HepG2 (cell line): Measurements from ENCODE around the gene ARHGAP4. TPM values are rescaled to one million over a fixed set of nuclear protein-coding genes. Genes with fewer than 3 reads are reported as not detected.

Experiments
- ATAC-seq: fragments of 200-7000 bp; cut with Tn5 transposase; 3 replicates; pipeline ENCODE4 v1.9.1; 2020; ENCODE audit warnings: mild to moderate bottlenecking, moderate library complexity
- BruUV-seq: library from RNA; stranded (reverse); fragments of 400-500 nt; replicated peaks from 2 replicates; lab custom pipeline; 2021; lab: Mats Ljungman, UMichigan
- CTCF ChIA-PET: fragments of 300-600 bp; formaldehyde crosslinking; extraction: SDS; loops from one replicate; lab custom pipeline; 2021; ENCODE audit warnings: low total read pairs, inconsistent platforms, low intra/inter-chr PET ratio; lab: Yijun Ruan, JAX
- POLR2A ChIA-PET: fragments of 350-600 bp; sonication (Branson Sonifier 250); formaldehyde crosslinking; loops from one replicate; lab custom pipeline; 2020; ENCODE audit warnings: antibody characterized with exemption, inconsistent platforms; lab: Yijun Ruan, JAX
- DNase-seq: peaks from one replicate; pipeline ENCODE4 v3.0.0-alpha.2; 2015; ENCODE audit warnings: low spot score
- FAIRE-seq: peaks from 3 replicates; lab custom pipeline; 2011; peaks lifted over from hg19 to GRCh38; lab: Jason Lieb, UNC
- H2AFZ ChIP-seq: one replicate; pipeline ENCODE4 v1.6.1; 2011; ENCODE audit warnings: low read length, inconsistent platforms
- H3K27ac ChIP-seq: fragments of 300-600 bp; 3 replicates; pipeline ENCODE4 v1.8.0; 2011; ENCODE audit warnings: mixed run types, mild to moderate bottlenecking, mixed read lengths, low read length, inconsistent platforms; ENCODE audit not compliant: insufficient read depth; ENCODE audit errors: extremely low read length
- H3K27me3 ChIP-seq, 2 experiments: fragments of 200-600 bp in 1 of 2; 2 replicates in 1 of 2; 3 replicates in 1 of 2; pipeline versions ENCODE4 v1.6.0 to v1.8.0; 2011; ENCODE audit warnings: low read length in 2 of 2, mild to moderate bottlenecking in 2 of 2, moderate library complexity in 2 of 2, inconsistent platforms in 1 of 2; ENCODE audit not compliant: insufficient read depth in 2 of 2, control insufficient read depth in 1 of 2
- H3K36me3 ChIP-seq, 2 experiments: fragments of 200-600 bp in 1 of 2; replicated peaks in 1 of 2; 2 replicates in 1 of 2; 3 replicates in 1 of 2; pipeline versions ENCODE4 v1.5.1 to v1.8.0; 2011; ENCODE audit warnings: low read length in 2 of 2, inconsistent platforms in 1 of 2; ENCODE audit not compliant: insufficient read depth in 2 of 2, control insufficient read depth in 1 of 2
- H3K4me1 ChIP-seq: 2 replicates; pipeline ENCODE4 v1.5.1; 2012; ENCODE audit warnings: low read length, inconsistent platforms; ENCODE audit not compliant: insufficient read depth
- H3K4me2 ChIP-seq: 2 replicates; pipeline ENCODE4 v1.6.0; 2011; ENCODE audit warnings: low read depth, low read length, inconsistent platforms
- H3K4me3 ChIP-seq, 3 experiments: fragments of 200-600 bp in 1 of 3; sonication (generic), shearing (Covaris generic) in 1 of 3; replicated peaks in 1 of 3; 2 replicates each; pipeline ENCODE4 v1.5.1; 2011 to 2016; ENCODE audit warnings: low read length in 3 of 3, inconsistent platforms in 2 of 3, low read depth in 2 of 3, mild to moderate bottlenecking in 2 of 3, control low read depth in 1 of 3, mixed read lengths in 1 of 3; ENCODE audit not compliant: insufficient read depth in 1 of 3
- H3K79me2 ChIP-seq: one replicate; pipeline ENCODE4 v1.6.1; 2011; ENCODE audit warnings: low read length, inconsistent platforms; ENCODE audit not compliant: insufficient read depth
- H3K9ac ChIP-seq: 2 replicates; pipeline ENCODE4 v1.6.0; 2011; ENCODE audit warnings: mild to moderate bottlenecking, low read depth, low read length, inconsistent platforms; ENCODE audit not compliant: insufficient read depth
- H3K9me3 ChIP-seq: 2 replicates; pipeline ENCODE4 v1.5.1; 2012; ENCODE audit warnings: mild to moderate bottlenecking, low read length
- H4K20me1 ChIP-seq: 2 replicates; pipeline ENCODE4 v1.6.0; 2011; ENCODE audit warnings: inconsistent platforms, mild to moderate bottlenecking, low read length, moderate library complexity; ENCODE audit not compliant: insufficient read depth
- CHCHD3 ChIP-seq: sonication (generic); formaldehyde crosslinking; IDR thresholded peaks from 2 replicates; pipeline ENCODE4 v1.8.0; 2022; ENCODE audit warnings: mild to moderate bottlenecking, missing genetic modification reagents, moderate library complexity
- ETV6 ChIP-seq: sonication (generic); formaldehyde crosslinking; conservative IDR thresholded peaks from 2 replicates; pipeline ENCODE4 v1.4.0; 2020; ENCODE audit warnings: missing genetic modification reagents
- FOXJ3 ChIP-seq: sonication (generic); formaldehyde crosslinking; IDR thresholded peaks from 2 replicates; pipeline ENCODE4 v1.4.0; 2020; ENCODE audit warnings: missing genetic modification reagents, mild to moderate bottlenecking, borderline replicate concordance
- IRF1 ChIP-seq: sonication (generic); formaldehyde crosslinking; IDR thresholded peaks from 2 replicates; pipeline ENCODE4 v1.4.0; 2020; ENCODE audit warnings: low read depth, mild to moderate bottlenecking, missing genetic modification reagents
- JARID2 ChIP-seq: sonication (generic); formaldehyde crosslinking; IDR thresholded peaks from 2 replicates; pipeline ENCODE4 v1.8.1; 2023; ENCODE audit warnings: missing genetic modification reagents, inconsistent platforms; ENCODE audit not compliant: insufficient replicate concordance
- MZF1 ChIP-seq: sonication (generic); formaldehyde crosslinking; IDR thresholded peaks from 2 replicates; pipeline ENCODE4 v1.8.1; 2023; ENCODE audit warnings: mild to moderate bottlenecking, missing genetic modification reagents, borderline replicate concordance
- NCOA2 ChIP-seq: sonication (generic); formaldehyde crosslinking; IDR thresholded peaks from 2 replicates; pipeline ENCODE4 v1.8.0; 2022; ENCODE audit warnings: inconsistent platforms
- NFKBIZ ChIP-seq: IDR thresholded peaks from 2 replicates; pipeline ENCODE4 v1.6.1; 2018; ENCODE audit warnings: missing genetic modification reagents, missing compliant biosample characterization
- SNAPC2 ChIP-seq: sonication (generic); formaldehyde crosslinking; IDR thresholded peaks from 2 replicates; pipeline ENCODE4 v1.8.1; 2022; ENCODE audit warnings: mild to moderate bottlenecking, missing genetic modification reagents
- ZNF260 ChIP-seq: sonication (generic); formaldehyde crosslinking; IDR thresholded peaks from 2 replicates; pipeline ENCODE4 v1.4.0; 2020; ENCODE audit warnings: missing genetic modification reagents, low read depth, mild to moderate bottlenecking, borderline replicate concordance
- ZNF619 ChIP-seq: sonication (generic); formaldehyde crosslinking; IDR thresholded peaks from 2 replicates; pipeline ENCODE4 v1.4.0; 2020; ENCODE audit warnings: mild to moderate bottlenecking, missing genetic modification reagents
- ZNF780A ChIP-seq: sonication (generic); formaldehyde crosslinking; IDR thresholded peaks from 2 replicates; pipeline ENCODE4 v1.8.0; 2022; ENCODE audit warnings: mild to moderate bottlenecking, missing genetic modification reagents, moderate library complexity
- ZNF878 ChIP-seq: sonication (generic); formaldehyde crosslinking; IDR thresholded peaks from 2 replicates; pipeline ENCODE4 v1.8.1; 2023; ENCODE audit warnings: mild to moderate bottlenecking, missing genetic modification reagents, moderate library complexity
- WGBS: methylation state at CpG from one replicate; pipeline ENCODE4 v1.1.6; 2017; ENCODE audit warnings: low lambda C conversion rate; 5-methylcytosine and 5-hydroxymethylcytosine counted together
- in situ Hi-C: cut with HindIII; loops from 2 replicates; pipeline ENCODE4 v1.10.0; 2017; ENCODE audit warnings: low pct_unique_long_range_greater_than_20kb; ENCODE audit not compliant: extremely low pct_ligation_motif_present
- intact Hi-C: fragments of 100-400 bp; cut with micrococcal nuclease; formaldehyde crosslinking; loops from one replicate; pipeline ENCODE4 v1.10.0; 2022; ENCODE audit not compliant: unreplicated experiment
- polyA plus RNA-seq, 8 experiments: library from polyadenylated mRNA; depleted of rRNA in 3 of 8; stranded (reverse) in 7 of 8; unstranded in 1 of 8; fragments of >200 nt; fragmentation: Illumina TruSeq in 4 of 8; extraction: Trizol in 4 of 8; gene quantifications; 2 replicates each; pipeline versions ENCODE4 v1.2.1 to v1.2.3, GENCODE V29; 2011 to 2016; ENCODE audit warnings: low read depth in 4 of 8, missing spikeins in 1 of 8, mixed read lengths in 1 of 8; ENCODE audit not compliant: insufficient read depth in 1 of 8
- total RNA-seq, 5 experiments: library from RNA; depleted of rRNA; stranded (reverse); fragments of >200 nt; fragmentation: Illumina TruSeq; extraction: Trizol; gene quantifications; 2 replicates each; pipeline ENCODE4 v1.2.3, GENCODE V29; 2016; ENCODE audit warnings: low read depth in 1 of 5

Gene ARHGAP4
- total and polyA plus RNA-seq, 2 of the 13 experiments (the other 11 are each of a cell fraction or from before 2014, with no cell fraction given) = 0.57 to 0.64 TPM

- no peaks in the 10 kb centered on the region for H3K36me3 ChIP-seq
- no peak overlapping the region for H3K9ac ChIP-seq
- intact Hi-C loops = no loop called here
- no peak overlapping the region for H2AFZ ChIP-seq
- H3K9me3 ChIP-seq = no peaks in the 10 kb centered on the region
- WGBS = 48% methylated on average over 6 of the region's 6 CpGs
- H3K4me2 ChIP-seq = no peak overlapping the region
- H3K27me3 ChIP-seq = no peaks in the 10 kb centered on the region; a peak in 2 of 5 replicates
- H3K27ac ChIP-seq = no peak overlapping the region
- CTCF ChIA-PET = no interaction called here
- FAIRE-seq (no peak), ATAC-seq (no peak), DNase-seq (no peak)
- POLR2A ChIA-PET = interaction anchor here (1.4 kb wide), 1 partner anchor 11 kb away, joined by 3 read pairs; no protein-coding TSS in a partner anchor
- no peak overlapping the region for H3K4me3 ChIP-seq
- H3K79me2 ChIP-seq = no peaks in the 10 kb centered on the region
- H4K20me1 ChIP-seq = no peaks in the 10 kb centered on the region
- BruUV-seq = no TSS peak
- in situ Hi-C loops = no loop called here
- H3K4me1 ChIP-seq = peaks cover 5% of the 10 kb centered on the region
- TF ChIP-seq IRF1 (CRISPR knock-in tag) = no peak
- TF ChIP-seq MZF1 (CRISPR knock-in tag) = no peak
- TF ChIP-seq ZNF260 = no peak
- TF ChIP-seq ETV6 (CRISPR knock-in tag) = no peak
- no peak for TF ChIP-seq NCOA2 (CRISPR knock-in tag)
- TF ChIP-seq FOXJ3 = no peak
- TF ChIP-seq CHCHD3 = no peak
- no peak for TF ChIP-seq JARID2 (CRISPR knock-in tag)
Observed at GRCh38 chrX:153911798-153912197, 14.3 kb downstream of the ARHGAP4 start.

GRCh38 chrX:153910446-153910845, 15.6 kb downstream of the ARHGAP4 start:
- no peaks in the 10 kb centered on the region for H3K9me3 ChIP-seq
- FAIRE-seq = no peak
- H3K4me1 ChIP-seq = peaks cover 5% of the 10 kb centered on the region
- H3K4me3 ChIP-seq = no peak overlapping the region
- intact Hi-C loops = no loop called here
- CTCF ChIA-PET = no interaction called here
- peaks cover 0 to 4% of the 10 kb centered on the region in 2 experiments; a peak in 2 of 5 replicates for H3K27me3 ChIP-seq
- H3K4me2 ChIP-seq = no peak overlapping the region
- no peak for TF ChIP-seq NFKBIZ
- no peak for TF ChIP-seq SNAPC2
- TF ChIP-seq ZNF878 (CRISPR knock-in tag) = no peak
- no peak for TF ChIP-seq ZNF780A
- TF ChIP-seq ZNF619 (CRISPR knock-in tag) = no peak
- TF ChIP-seq, all 625 proteins: peak for 0
- Histone ChIP-seq H3K79me2 (no peaks in the 10 kb centered on the region), H4K20me1 (no peaks in the 10 kb centered on the region), H2AFZ (no peak overlapping the region), H3K27ac (no peak overlapping the region), H3K9ac (no peak overlapping the region), H3K36me3 (no peaks in the 10 kb centered on the region)
- ATAC-seq (no peak), DNase-seq (no peak)
- BruUV-seq = no TSS peak
- in situ Hi-C loops = no loop called here
- WGBS = 42% methylated on average over 10 of the region's 22 CpGs
- POLR2A ChIA-PET = interaction anchor here (1.0 kb wide), 1 partner anchor 17 kb away, joined by 4 read pairs; no protein-coding TSS in a partner anchor
